ENCODE data around the gene ATP6V0A4.
"Not testable (repeated sequence)": the region's sequence is repeated elsewhere in the genome, so short reads cannot be mapped to it uniquely, and the experiment has no call there.

Gene ATP6V0A4

GRCh38 chr7:138797715-138798320 lies at the start of gene ATP6V0A4, which contains the start of gene TMEM213:
Gene ATP6V0A4 (minus strand): TSS chr7:138798196. CDS start chr7:138771247, 26,949 bp downstream.
Gene TMEM213 (plus strand): TSS chr7:138797994. CDS start chr7:138798105, 111 bp downstream.
- no peak for DNase-seq (ENCODE audit: low spot score)

- no peak for DNase-seq (ENCODE audit: low spot score)
Measured at GRCh38 chr7:138845711-138846110, 47.7 kb upstream of the ATP6V0A4 start.

GRCh38 chr7:138843632-138844580 lies 45.9 kb upstream of the ATP6V0A4 start:
- no peak for DNase-seq (ENCODE audit: low spot score)

- DNase-seq (ENCODE audit: low spot score), result no peak
Measured at GRCh38 chr7:138842111-138842510, 44.1 kb upstream of the ATP6V0A4 start.

GRCh38 chr7:138838166-138838565 lies 40.2 kb upstream of the ATP6V0A4 start:
- DNase-seq (ENCODE audit: low spot score), result no peak

GRCh38 chr7:138837627-138838026 lies 39.6 kb upstream of the ATP6V0A4 start:
- no peak for DNase-seq (ENCODE audit: low spot score)

GRCh38 chr7:138835087-138835486 lies 37.1 kb upstream of the ATP6V0A4 start:
- no peak for DNase-seq (ENCODE audit: low spot score)

- DNase-seq (ENCODE audit: low spot score), result no peak
Measured at GRCh38 chr7:138834583-138834982, 36.6 kb upstream of the ATP6V0A4 start.

GRCh38 chr7:138833596-138833995 lies 35.6 kb upstream of the ATP6V0A4 start:
- DNase-seq (ENCODE audit: low spot score), result no peak

- no peak for DNase-seq (ENCODE audit: low spot score)
Measured at GRCh38 chr7:138832966-138833365, 35.0 kb upstream of the ATP6V0A4 start.

GRCh38 chr7:138829335-138829734 lies 31.3 kb upstream of the ATP6V0A4 start:
- DNase-seq (ENCODE audit: low spot score), result no peak

GRCh38 chr7:138828302-138828701 lies 30.3 kb upstream of the ATP6V0A4 start:
- no peak for DNase-seq (ENCODE audit: low spot score)

- DNase-seq (ENCODE audit: low spot score), result no peak
Measured at GRCh38 chr7:138825049-138825721, 27.2 kb upstream of the ATP6V0A4 start.

- DNase-seq (ENCODE audit: low spot score), result no peak
Measured at GRCh38 chr7:138822867-138823535, 25.0 kb upstream of the ATP6V0A4 start.

GRCh38 chr7:138821912-138822311 lies 23.9 kb upstream of the ATP6V0A4 start:
- DNase-seq (ENCODE audit: low spot score), result no peak

GRCh38 chr7:138819625-138820024 lies 21.6 kb upstream of the ATP6V0A4 start:
- no peak for DNase-seq (ENCODE audit: low spot score)

- no peak for DNase-seq (ENCODE audit: low spot score)
Measured at GRCh38 chr7:138816650-138817049, 18.7 kb upstream of the ATP6V0A4 start.

GRCh38 chr7:138814816-138815332 lies 16.9 kb upstream of the ATP6V0A4 start:
- no peak for DNase-seq (ENCODE audit: low spot score)

- no peak for DNase-seq (ENCODE audit: low spot score)
Measured at GRCh38 chr7:138813945-138814344, 15.9 kb upstream of the ATP6V0A4 start.

GRCh38 chr7:138811327-138811726 lies 13.3 kb upstream of the ATP6V0A4 start:
- DNase-seq (ENCODE audit: low spot score), result not testable (repeated sequence)

- no peak for DNase-seq (ENCODE audit: low spot score)
Measured at GRCh38 chr7:138809346-138809745, 11.3 kb upstream of the ATP6V0A4 start.

GRCh38 chr7:138804618-138805017 lies 6.6 kb upstream of the ATP6V0A4 start:
- no peak for DNase-seq (ENCODE audit: low spot score)

Data from hematopoietic multipotent progenitor cell treated with erythropoietin and hydrocortisone succinate and interleukin-3 and kit ligand, for 15 days (in vitro differentiated cells).